Mesodermal cell (in vitro differentiated cells): ENCODE measurements around the gene ACOT13.
"Not testable (repeated sequence)": the region's sequence is repeated elsewhere in the genome, so short reads cannot be mapped to it uniquely, and the experiment has no call there.

Experiments
- H3K27ac ChIP-seq: 2 replicates; pipeline ENCODE4 v1.7.0; 2013; ENCODE audit warnings: mild to moderate bottlenecking, low read depth, low read length, moderate library complexity; ENCODE audit not compliant: severe bottlenecking
- H3K36me3 ChIP-seq: 2 replicates; pipeline ENCODE4 v1.7.1; 2013; ENCODE audit warnings: mild to moderate bottlenecking, low read length, moderate library complexity; ENCODE audit not compliant: control insufficient read depth, insufficient read depth
- H3K4me1 ChIP-seq: one replicate; pipeline ENCODE4 v1.7.1; 2013; ENCODE audit warnings: mild to moderate bottlenecking, low read length; ENCODE audit not compliant: insufficient read depth, control insufficient read depth, poor library complexity, severe bottlenecking
- H3K4me3 ChIP-seq: 2 replicates; pipeline ENCODE4 v1.7.0; 2013; ENCODE audit warnings: low read length, control low read depth, mild to moderate bottlenecking; ENCODE audit not compliant: insufficient read depth, poor library complexity, severe bottlenecking; ENCODE audit errors: extremely low read depth
- H3K9me3 ChIP-seq: 2 replicates; pipeline ENCODE4 v1.7.1; 2013; ENCODE audit warnings: mild to moderate bottlenecking, low read length, moderate library complexity; ENCODE audit not compliant: control insufficient read depth
- WGBS, 2 experiments: methylation state at CpG; one replicate each; pipeline ENCODE4 v1.1.5; 2013; ENCODE audit warnings: missing lambda C conversion rate in 2 of 2; ENCODE audit not compliant: insufficient coverage in 2 of 2; 5-methylcytosine and 5-hydroxymethylcytosine counted together

The ACOT13 gene

GRCh38 chr6:24730653-24731052 is 63.8 kb downstream of the ACOT13 start:
- H3K9me3 ChIP-seq: peaks cover 12% of the 10 kb centered on the region
- not testable (repeated sequence) for H3K4me1 ChIP-seq, H3K36me3 ChIP-seq, H3K4me3 ChIP-seq, H3K27ac ChIP-seq
- 92% methylated on average over 3 of the region's 3 CpGs for WGBS, 2 experiments

GRCh38 chr6:24731456-24732134 is 64.7 kb downstream of the ACOT13 start:
- H3K4me1 ChIP-seq, H3K4me3 ChIP-seq, H3K36me3 ChIP-seq, H3K27ac ChIP-seq: not testable (repeated sequence)
- peaks cover 12% of the 10 kb centered on the region for H3K9me3 ChIP-seq
- WGBS, 2 experiments: 76% methylated on average over 4 to 6 of the region's 6 CpGs

- H3K36me3 ChIP-seq: no peaks in the 10 kb centered on the region
- no peak overlapping the region for H3K4me3 ChIP-seq
- H3K9me3 ChIP-seq: peaks cover 12% of the 10 kb centered on the region
- 83 to 92% methylated on average over 1 of the region's 1 CpG for WGBS, 2 experiments
- H3K27ac ChIP-seq: no peak overlapping the region
- H3K4me1 ChIP-seq: no peaks in the 10 kb centered on the region
Measured at GRCh38 chr6:24734166-24734565, 67.3 kb downstream of the ACOT13 start.

- WGBS, 2 experiments: 92 to 97% methylated on average over 4 of the region's 4 CpGs
- not testable (repeated sequence) for H3K36me3 ChIP-seq, H3K27ac ChIP-seq, H3K4me3 ChIP-seq, H3K4me1 ChIP-seq
- peaks cover 12% of the 10 kb centered on the region for H3K9me3 ChIP-seq
Measured at GRCh38 chr6:24734710-24735109, 67.8 kb downstream of the ACOT13 start.

GRCh38 chr6:24738741-24739140 is 71.9 kb downstream of the ACOT13 start:
- no peak overlapping the region for H3K4me3 ChIP-seq
- no peaks in the 10 kb centered on the region for H3K4me1 ChIP-seq
- no peaks in the 10 kb centered on the region for H3K9me3 ChIP-seq
- H3K27ac ChIP-seq: no peak overlapping the region
- H3K36me3 ChIP-seq: no peaks in the 10 kb centered on the region
- 67 to 100% methylated on average over 2 to 3 of the region's 3 CpGs for WGBS, 2 experiments

- Histone ChIP-seq H3K4me3 (no peak overlapping the region), H3K27ac (no peak overlapping the region), H3K4me1 (no peaks in the 10 kb centered on the region), H3K36me3 (no peaks in the 10 kb centered on the region), H3K9me3 (no peaks in the 10 kb centered on the region)
Measured at GRCh38 chr6:24740861-24741260, 74.0 kb downstream of the ACOT13 start.

- Histone ChIP-seq H3K4me3 (no peak overlapping the region), H3K36me3 (no peaks in the 10 kb centered on the region), H3K27ac (peak overlapping the region; percentile 98), H3K9me3 (no peaks in the 10 kb centered on the region), H3K4me1 (no peaks in the 10 kb centered on the region)
- 97 to 99% methylated on average over 4 to 5 of the region's 5 CpGs for WGBS, 2 experiments
Measured at GRCh38 chr6:24742216-24742738, 75.4 kb downstream of the ACOT13 start.

- H3K36me3 ChIP-seq: no peaks in the 10 kb centered on the region
- 87% methylated on average over 2 of the region's 2 CpGs; no CpG with 5 or more reads in 1 of the 2 experiments for WGBS, 2 experiments
- no peaks in the 10 kb centered on the region for H3K4me1 ChIP-seq
- no peaks in the 10 kb centered on the region for H3K9me3 ChIP-seq
- peak overlapping the region; percentile 98 for H3K27ac ChIP-seq
- no peak overlapping the region for H3K4me3 ChIP-seq
Measured at GRCh38 chr6:24743265-24743943, 76.5 kb downstream of the ACOT13 start.

GRCh38 chr6:24743944-24744335 is 77.1 kb downstream of the ACOT13 start:
- Histone ChIP-seq H3K36me3 (no peaks in the 10 kb centered on the region), H3K4me3 (no peak overlapping the region), H3K4me1 (no peaks in the 10 kb centered on the region), H3K27ac (peak overlapping the region; percentile 98), H3K9me3 (no peaks in the 10 kb centered on the region)
- WGBS, 2 experiments: 80% methylated on average over 1 of the region's 3 CpGs; no CpG with 5 or more reads in 1 of the 2 experiments

GRCh38 chr6:24744911-24745310 is 78.0 kb downstream of the ACOT13 start:
- H3K4me3 ChIP-seq: no peak overlapping the region
- H3K4me1 ChIP-seq: no peaks in the 10 kb centered on the region
- no peaks in the 10 kb centered on the region for H3K36me3 ChIP-seq
- WGBS, 2 experiments: 95 to 96% methylated on average over 2 to 5 of the region's 5 CpGs
- no peak overlapping the region for H3K27ac ChIP-seq
- H3K9me3 ChIP-seq: no peaks in the 10 kb centered on the region

GRCh38 chr6:24749297-24749696 is 82.4 kb downstream of the ACOT13 start:
- no peaks in the 10 kb centered on the region for H3K4me1 ChIP-seq
- no peak overlapping the region for H3K27ac ChIP-seq
- H3K4me3 ChIP-seq: no peak overlapping the region
- no peaks in the 10 kb centered on the region for H3K9me3 ChIP-seq
- no peaks in the 10 kb centered on the region for H3K36me3 ChIP-seq
- WGBS, 2 experiments: 87 to 100% methylated on average over 1 to 3 of the region's 3 CpGs
